ENCODE measurements around the gene CAMK1D. TPM values are rescaled to one million over a fixed set of nuclear protein-coding genes. Genes with fewer than 3 reads are reported as not detected.

The CAMK1D gene
- total RNA-seq, 2 experiments from 2014 or later: 3.4 to 4.2 TPM

DNA sequence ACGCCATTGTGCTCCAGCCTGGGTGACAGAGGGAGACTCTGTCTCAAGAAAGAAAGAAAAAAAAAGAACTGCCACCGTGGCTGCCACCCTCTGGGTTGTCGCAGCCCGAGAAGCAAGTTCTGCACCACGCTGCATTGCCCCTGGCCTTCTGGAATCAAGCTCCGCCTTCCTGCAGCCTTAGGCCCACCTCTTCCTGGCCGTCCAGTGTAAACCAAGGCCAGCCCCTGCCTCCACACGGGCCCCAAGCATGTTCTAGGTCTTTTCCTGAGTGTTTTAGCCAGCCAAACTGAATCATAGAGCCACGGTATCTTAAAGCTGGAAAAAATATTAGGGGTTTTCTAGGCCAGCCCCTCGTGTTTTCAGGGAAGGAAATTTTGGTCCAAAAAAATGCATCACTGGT, 463.2 kb downstream of the CAMK1D start:
- ChIA-PET CTCF (no interaction called here), POLR2A (no interaction called here)
- ATAC-seq (no peak), DNase-seq (no peak)
- Mint-ChIP-seq H3K9me3 (ENCODE audit: insufficient read depth) (no peaks in the 10 kb centered on the region), H3K36me3 (ENCODE audit: low read depth) (no peaks in the 10 kb centered on the region), H3K27me3 (ENCODE audit: low read depth) (no peaks in the 10 kb centered on the region), H3K4me3 (no peak overlapping the region), H3K4me1 (ENCODE audit: low read depth) (no peaks in the 10 kb centered on the region), H3K27ac (no peak overlapping the region)

DNA sequence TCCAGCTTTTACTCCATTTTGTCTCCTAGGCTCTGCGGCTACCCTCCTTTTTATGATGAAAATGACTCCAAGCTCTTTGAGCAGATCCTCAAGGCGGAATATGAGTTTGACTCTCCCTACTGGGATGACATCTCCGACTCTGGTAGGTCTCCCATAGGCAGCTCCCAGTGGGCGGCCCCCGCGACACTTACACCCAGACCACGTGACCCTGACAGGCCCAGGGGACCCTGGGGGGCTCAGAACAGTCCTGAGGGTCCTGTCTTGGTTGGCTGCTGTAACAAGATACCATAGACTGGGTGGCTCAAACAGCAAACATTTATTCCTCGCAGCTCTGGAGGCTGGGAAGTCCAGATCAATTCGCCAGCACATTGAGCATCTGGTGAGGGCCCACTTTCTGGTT, 464.8 kb downstream of the CAMK1D start:
- POLR2A ChIA-PET: no interaction called here
- CTCF ChIA-PET: no interaction called here
- DNase-seq: no peak
- no peak overlapping the region for H3K27ac Mint-ChIP-seq
- H3K4me1 Mint-ChIP-seq (ENCODE audit: low read depth): no peaks in the 10 kb centered on the region
- no peaks in the 10 kb centered on the region for H3K27me3 Mint-ChIP-seq (ENCODE audit: low read depth)
- H3K9me3 Mint-ChIP-seq (ENCODE audit: insufficient read depth): no peaks in the 10 kb centered on the region
- H3K36me3 Mint-ChIP-seq (ENCODE audit: low read depth): no peaks in the 10 kb centered on the region
- no peak overlapping the region for H3K4me3 Mint-ChIP-seq
- ATAC-seq: no peak

DNA sequence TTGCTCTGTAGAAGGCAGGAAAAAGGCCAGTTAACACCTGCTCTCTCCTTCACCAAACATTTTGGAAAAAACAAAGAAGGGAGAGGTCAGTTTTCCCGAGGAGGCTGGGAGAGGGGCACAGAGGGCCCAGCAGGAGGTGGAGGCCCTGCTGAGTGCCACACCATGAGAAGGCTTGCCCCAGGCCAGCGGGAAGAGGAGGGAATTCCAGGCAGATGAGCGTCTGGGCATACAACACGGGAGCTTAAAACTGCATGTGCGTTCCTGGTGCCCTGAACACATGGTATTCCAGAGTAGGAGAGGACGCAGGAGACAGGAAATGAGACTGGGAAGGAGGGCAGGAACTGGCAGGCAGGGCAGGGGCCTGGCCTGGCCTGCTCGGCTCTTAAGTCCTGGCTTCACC, 469.7 kb downstream of the CAMK1D start:
- H3K27ac Mint-ChIP-seq: no peak overlapping the region
- CTCF ChIA-PET: no interaction called here

DNA sequence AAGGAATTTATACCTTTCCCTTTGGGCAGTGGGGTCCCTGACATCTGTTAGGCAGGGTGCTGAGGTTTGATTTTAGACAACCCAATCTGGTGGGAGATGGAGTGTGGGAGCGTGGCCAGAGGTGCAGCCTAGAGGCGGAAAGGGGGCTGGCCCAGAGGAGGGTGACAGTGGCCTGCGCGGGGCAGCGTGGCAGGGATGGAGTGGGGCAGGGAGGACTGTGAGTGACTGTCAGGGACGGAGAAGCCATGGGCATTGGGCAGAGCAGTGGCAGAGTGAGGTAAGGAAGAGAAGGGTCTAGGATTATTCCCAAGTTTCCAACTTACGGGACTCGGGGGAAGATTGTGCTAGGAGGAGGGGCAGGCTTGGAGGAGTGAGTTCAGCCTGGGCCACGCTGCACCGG, 470.3 kb downstream of the CAMK1D start:
- ChIA-PET CTCF (no interaction called here), POLR2A (no interaction called here)
- no peaks in the 10 kb centered on the region for H3K9me3 Mint-ChIP-seq (ENCODE audit: insufficient read depth)
- H3K27me3 Mint-ChIP-seq (ENCODE audit: low read depth): no peaks in the 10 kb centered on the region
- ATAC-seq (no peak), DNase-seq (no peak)
- H3K27ac Mint-ChIP-seq: no peak overlapping the region
- H3K4me3 Mint-ChIP-seq: no peak overlapping the region
- H3K4me1 Mint-ChIP-seq (ENCODE audit: low read depth): peaks cover 3% of the 10 kb centered on the region
- H3K36me3 Mint-ChIP-seq (ENCODE audit: low read depth): no peaks in the 10 kb centered on the region

More for the DNA sequence above, 469.7 kb downstream of the CAMK1D start:
- POLR2A ChIA-PET: no interaction called here
- no peak for DNase-seq
- H3K27me3 Mint-ChIP-seq (ENCODE audit: low read depth): no peaks in the 10 kb centered on the region
- ATAC-seq: no peak
- H3K4me3 Mint-ChIP-seq: no peak overlapping the region
- H3K36me3 Mint-ChIP-seq (ENCODE audit: low read depth): no peaks in the 10 kb centered on the region
- peaks cover 3% of the 10 kb centered on the region for H3K4me1 Mint-ChIP-seq (ENCODE audit: low read depth)
- no peaks in the 10 kb centered on the region for H3K9me3 Mint-ChIP-seq (ENCODE audit: insufficient read depth)

DNA sequence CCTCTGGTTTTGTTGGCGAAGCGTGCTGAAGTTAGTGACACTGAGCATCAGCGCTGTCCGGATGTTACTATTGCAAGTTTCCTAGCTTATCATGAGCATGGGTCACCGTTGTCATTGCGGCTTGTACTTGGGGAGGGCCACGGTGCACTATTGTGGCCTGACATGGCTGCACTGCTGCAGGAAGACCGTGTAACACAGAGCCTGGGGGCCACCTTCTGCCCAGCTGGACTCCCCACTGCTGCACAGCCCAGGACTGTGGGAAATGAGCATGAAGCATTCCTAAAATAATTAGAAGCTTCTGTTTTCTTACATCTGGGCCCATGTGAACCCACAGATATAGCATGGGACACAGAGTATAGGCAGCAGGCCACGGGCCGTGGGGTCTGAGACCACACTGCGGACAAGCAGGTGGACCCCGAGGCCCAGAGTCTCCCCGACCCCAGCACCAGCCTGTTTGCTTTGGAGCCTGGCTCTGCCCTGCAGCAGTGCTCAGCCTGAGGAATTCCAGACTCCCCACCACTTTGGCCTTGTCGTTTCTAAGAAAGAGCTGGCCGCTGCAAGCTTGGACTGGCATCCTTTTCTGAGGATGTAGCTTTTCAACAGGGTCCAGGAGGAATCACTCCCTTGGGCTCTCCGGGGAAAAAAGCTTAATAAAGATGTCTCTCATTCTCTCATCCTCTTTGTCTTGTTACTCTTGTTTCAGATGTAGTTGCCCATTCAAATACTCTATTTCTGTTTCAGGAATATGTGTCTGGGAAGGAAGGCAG, 473.0 kb downstream of the CAMK1D start:
- no peak overlapping the region for H3K27ac Mint-ChIP-seq
- ChIA-PET POLR2A (no interaction called here), CTCF (no interaction called here)
- no peak overlapping the region for H3K4me3 Mint-ChIP-seq
- peaks cover 3% of the 10 kb centered on the region for H3K4me1 Mint-ChIP-seq (ENCODE audit: low read depth)
- ATAC-seq: no peak
- no peaks in the 10 kb centered on the region for H3K9me3 Mint-ChIP-seq (ENCODE audit: insufficient read depth)
- no peaks in the 10 kb centered on the region for H3K36me3 Mint-ChIP-seq (ENCODE audit: low read depth)
- no peak for DNase-seq
- no peaks in the 10 kb centered on the region for H3K27me3 Mint-ChIP-seq (ENCODE audit: low read depth)

DNA sequence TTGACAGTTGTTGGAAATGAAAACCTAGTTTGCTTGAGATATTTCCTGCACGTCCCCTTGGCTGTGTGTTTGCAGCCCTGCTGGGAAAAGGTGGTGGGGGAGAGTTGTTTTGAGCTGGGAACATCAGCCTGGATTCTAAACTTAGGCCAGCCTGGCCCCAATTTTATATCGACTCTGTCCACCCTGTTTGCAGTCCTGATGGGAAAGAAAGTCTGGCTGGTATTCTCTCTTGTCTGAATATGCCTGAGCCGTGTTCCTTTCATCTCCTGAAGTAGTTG, 473.5 kb downstream of the CAMK1D start:
- Mint-ChIP-seq H3K27ac (no peak overlapping the region), H3K4me3 (no peak overlapping the region), H3K9me3 (ENCODE audit: insufficient read depth) (no peaks in the 10 kb centered on the region), H3K36me3 (ENCODE audit: low read depth) (no peaks in the 10 kb centered on the region), H3K27me3 (ENCODE audit: low read depth) (no peaks in the 10 kb centered on the region), H3K4me1 (ENCODE audit: low read depth) (peaks cover 3% of the 10 kb centered on the region)
- ATAC-seq (no peak), DNase-seq (no peak)
- CTCF ChIA-PET: no interaction called here
- POLR2A ChIA-PET: no interaction called here

DNA sequence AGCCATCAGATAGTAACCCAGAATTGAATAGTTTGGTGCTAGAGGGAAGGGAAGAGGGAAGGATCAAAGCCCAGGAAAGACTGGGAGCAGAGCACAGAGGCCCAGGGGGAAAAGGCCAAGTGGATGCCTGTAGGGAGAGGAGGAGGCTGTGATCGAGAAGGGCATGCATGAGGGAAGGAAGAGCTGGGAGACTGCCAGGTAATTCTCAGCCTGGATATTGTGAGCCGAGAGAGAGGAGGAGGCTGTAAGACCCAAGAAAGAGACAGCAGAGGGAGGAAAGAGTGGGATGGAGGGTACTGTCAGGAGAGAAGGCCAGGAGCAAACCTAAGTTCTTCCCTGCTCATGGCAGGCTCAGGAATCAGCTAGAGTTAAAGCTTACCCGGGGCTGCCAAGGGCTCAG, 474.0 kb downstream of the CAMK1D start:
- no peak overlapping the region for H3K27ac Mint-ChIP-seq

DNA sequence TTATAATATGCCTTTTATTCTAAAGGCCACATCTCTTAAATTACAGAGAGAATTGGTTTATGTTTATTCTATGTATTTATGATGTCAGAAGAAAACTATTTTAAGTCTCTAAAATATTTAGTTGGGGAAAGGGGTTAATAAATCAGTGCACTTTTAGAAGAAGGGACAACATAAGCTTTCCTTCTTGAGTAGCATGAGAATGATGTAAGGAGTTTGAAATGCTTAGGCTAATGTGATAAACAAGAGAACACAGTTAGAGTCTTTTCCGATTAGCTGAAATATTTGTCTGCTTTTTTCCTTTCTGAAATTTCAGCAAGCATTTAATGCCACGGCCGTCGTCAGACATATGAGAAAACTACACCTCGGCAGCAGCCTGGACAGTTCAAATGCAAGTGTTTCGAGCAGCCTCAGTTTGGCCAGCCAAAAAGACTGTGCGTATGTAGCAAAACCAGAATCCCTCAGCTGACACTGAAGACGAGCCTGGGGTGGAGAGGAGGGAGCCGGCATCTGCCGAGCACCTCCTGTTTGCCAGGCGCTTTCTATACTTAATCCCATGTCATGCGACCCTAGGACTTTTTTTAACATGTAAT, 476.0 kb downstream of the CAMK1D start:
- peaks cover 3% of the 10 kb centered on the region for H3K4me1 Mint-ChIP-seq (ENCODE audit: low read depth)
- no peak overlapping the region for H3K27ac Mint-ChIP-seq
- H3K27me3 Mint-ChIP-seq (ENCODE audit: low read depth): no peaks in the 10 kb centered on the region
- no peak overlapping the region for H3K4me3 Mint-ChIP-seq
- DNase-seq (no peak), ATAC-seq (no peak)
- H3K9me3 Mint-ChIP-seq (ENCODE audit: insufficient read depth): no peaks in the 10 kb centered on the region
- no peaks in the 10 kb centered on the region for H3K36me3 Mint-ChIP-seq (ENCODE audit: low read depth)
- ChIA-PET CTCF (interaction anchor here (1.5 kb wide), 1 partner anchor 43 kb away, joined by 3 read pairs; no protein-coding TSS in a partner anchor), POLR2A (no interaction called here)

More for the DNA sequence above, 474.0 kb downstream of the CAMK1D start:
- ATAC-seq (no peak), DNase-seq (no peak)
- POLR2A ChIA-PET: no interaction called here
- Mint-ChIP-seq H3K9me3 (ENCODE audit: insufficient read depth) (no peaks in the 10 kb centered on the region), H3K36me3 (ENCODE audit: low read depth) (no peaks in the 10 kb centered on the region), H3K27me3 (ENCODE audit: low read depth) (no peaks in the 10 kb centered on the region), H3K4me3 (no peak overlapping the region), H3K4me1 (ENCODE audit: low read depth) (peaks cover 3% of the 10 kb centered on the region)
- CTCF ChIA-PET: no interaction called here

DNA sequence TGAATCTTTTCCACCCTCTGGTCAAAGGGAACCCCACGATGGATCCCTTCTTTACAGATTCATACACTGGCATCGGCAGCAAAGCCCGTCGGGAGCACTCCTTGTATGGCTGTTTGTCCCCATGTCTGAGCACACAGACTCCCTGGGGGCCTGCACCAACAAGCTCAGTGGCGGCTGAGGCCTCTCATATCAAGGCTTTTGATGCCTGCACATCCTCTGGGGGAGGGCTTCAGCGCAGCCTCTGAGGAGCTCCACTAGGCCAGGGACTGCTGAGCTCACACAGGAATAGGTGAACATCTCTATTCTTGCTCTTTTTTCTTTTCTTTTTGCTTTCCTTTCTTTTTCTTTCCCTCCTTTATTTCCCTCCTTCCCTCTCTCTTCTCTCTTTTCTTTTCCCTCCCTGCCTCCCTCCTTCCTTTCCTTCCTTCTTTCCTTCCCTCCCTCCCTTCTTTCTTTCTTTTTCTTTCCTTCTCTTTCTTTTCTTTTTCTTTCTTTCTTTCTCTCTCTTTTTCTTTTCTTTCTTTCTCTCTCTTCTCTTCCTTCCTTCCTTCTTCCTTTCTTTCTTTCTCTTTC, 477.5 kb downstream of the CAMK1D start:
- DNase-seq (no peak), ATAC-seq (no peak)
- Mint-ChIP-seq H3K9me3 (ENCODE audit: insufficient read depth) (no peaks in the 10 kb centered on the region), H3K4me1 (ENCODE audit: low read depth) (no peaks in the 10 kb centered on the region), H3K4me3 (no peak overlapping the region), H3K36me3 (ENCODE audit: low read depth) (no peaks in the 10 kb centered on the region), H3K27ac (no peak overlapping the region), H3K27me3 (ENCODE audit: low read depth) (no peaks in the 10 kb centered on the region)
- CTCF ChIA-PET: interaction anchor here (0.9 kb wide), 1 partner anchor 115 kb away, joined by 3 read pairs; no protein-coding TSS in a partner anchor
- POLR2A ChIA-PET: no interaction called here

DNA sequence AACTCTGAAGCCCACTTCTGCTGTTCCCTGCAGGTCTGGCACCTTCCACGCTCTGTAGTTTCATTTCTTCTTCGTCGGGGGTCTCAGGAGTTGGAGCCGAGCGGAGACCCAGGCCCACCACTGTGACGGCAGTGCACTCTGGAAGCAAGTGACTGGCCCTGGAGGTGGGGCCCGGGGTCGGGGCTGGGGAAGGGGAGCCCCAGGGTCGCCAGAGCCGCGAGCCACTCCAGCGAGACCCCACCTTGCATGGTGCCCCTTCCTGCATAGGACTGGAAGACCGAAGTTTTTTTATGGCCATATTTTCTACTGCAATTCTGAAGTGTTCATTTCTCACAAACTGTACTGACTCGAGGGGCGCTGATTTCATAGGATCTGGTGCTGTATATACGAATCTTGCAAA, 479.4 kb downstream of the CAMK1D start:
- Mint-ChIP-seq H3K27me3 (ENCODE audit: low read depth) (no peaks in the 10 kb centered on the region), H3K36me3 (ENCODE audit: low read depth) (no peaks in the 10 kb centered on the region)

DNA sequence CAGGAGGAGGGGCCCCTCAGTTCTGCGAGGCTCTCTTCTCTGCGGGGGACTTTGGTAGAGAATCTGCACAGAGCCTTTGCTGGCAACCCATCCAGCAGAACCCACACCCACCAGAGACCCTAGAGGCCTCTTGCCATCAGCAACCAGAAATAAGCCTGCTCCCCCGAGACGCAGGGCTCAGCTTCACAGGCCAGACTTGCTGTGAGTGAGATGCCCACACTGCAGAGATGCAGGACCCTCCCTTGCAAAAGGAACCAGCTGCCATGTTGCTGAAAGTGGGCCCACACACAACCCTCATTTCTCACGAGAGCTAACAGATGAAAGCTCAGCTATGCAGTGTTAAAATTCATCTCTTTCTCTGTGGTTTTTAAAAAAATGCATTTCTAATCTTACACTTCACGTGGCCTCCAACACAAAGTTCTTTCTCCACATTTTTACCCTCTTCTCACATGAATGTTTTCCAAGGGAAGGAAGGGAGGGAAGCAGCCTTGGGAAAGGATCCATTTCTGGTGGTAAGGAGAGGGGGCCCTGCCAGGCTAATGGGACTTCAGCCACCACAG, 480.6 kb downstream of the CAMK1D start:
- no peaks in the 10 kb centered on the region for H3K36me3 Mint-ChIP-seq (ENCODE audit: low read depth)
- H3K4me3 Mint-ChIP-seq: no peak overlapping the region
- CTCF ChIA-PET: no interaction called here
- no peaks in the 10 kb centered on the region for H3K9me3 Mint-ChIP-seq (ENCODE audit: insufficient read depth)
- H3K27ac Mint-ChIP-seq: no peak overlapping the region
- ATAC-seq: no peak
- no peaks in the 10 kb centered on the region for H3K27me3 Mint-ChIP-seq (ENCODE audit: low read depth)
- no peaks in the 10 kb centered on the region for H3K4me1 Mint-ChIP-seq (ENCODE audit: low read depth)
- no peak for DNase-seq
- POLR2A ChIA-PET: no interaction called here

More for the DNA sequence above, 479.4 kb downstream of the CAMK1D start:
- H3K4me1 Mint-ChIP-seq (ENCODE audit: low read depth): no peaks in the 10 kb centered on the region
- DNase-seq (no peak), ATAC-seq (no peak)
- ChIA-PET POLR2A (no interaction called here), CTCF (no interaction called here)
- H3K9me3 Mint-ChIP-seq (ENCODE audit: insufficient read depth): no peaks in the 10 kb centered on the region
- H3K4me3 Mint-ChIP-seq: no peak overlapping the region
- H3K27ac Mint-ChIP-seq: no peak overlapping the region

DNA sequence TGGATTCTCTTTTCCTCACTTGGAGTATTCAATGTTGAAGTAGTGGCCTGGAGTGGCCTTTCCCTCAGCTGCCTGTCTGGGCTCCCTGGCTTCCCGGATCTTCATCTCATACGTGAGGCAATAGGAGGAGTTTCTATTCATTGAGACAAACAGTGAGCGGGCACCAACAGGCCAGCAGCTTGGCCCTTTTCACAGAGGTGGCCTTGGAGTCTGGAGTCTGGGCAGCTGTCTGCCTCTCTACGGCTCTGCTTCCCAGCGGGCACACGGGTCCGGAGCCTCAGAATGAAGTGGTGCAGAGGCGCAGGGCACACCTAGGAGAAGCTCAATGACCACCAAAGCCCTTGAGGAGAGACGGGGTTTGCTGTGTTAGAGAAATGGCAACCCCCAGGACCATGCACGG, 482.7 kb downstream of the CAMK1D start:
- DNase-seq (no peak), ATAC-seq (no peak)
- no peak overlapping the region for H3K4me3 Mint-ChIP-seq
- POLR2A ChIA-PET: no interaction called here
- no peak overlapping the region for H3K27ac Mint-ChIP-seq
- H3K36me3 Mint-ChIP-seq (ENCODE audit: low read depth): no peaks in the 10 kb centered on the region
- H3K4me1 Mint-ChIP-seq (ENCODE audit: low read depth): no peaks in the 10 kb centered on the region
- CTCF ChIA-PET: no interaction called here
- H3K9me3 Mint-ChIP-seq (ENCODE audit: insufficient read depth): no peaks in the 10 kb centered on the region
- H3K27me3 Mint-ChIP-seq (ENCODE audit: low read depth): no peaks in the 10 kb centered on the region

Data from activated CD8-positive, alpha-beta T cell treated with anti-CD3 and anti-CD28 coated beads, Interleukin-2, amount 10 ng/mL, durations not matched to agents 7 days and 5 days (primary cell).